Activated CD4-positive, alpha-beta T cell treated with anti-CD3 and anti-CD28 coated beads, Interleukin-2, amount 50 U/mL, for 16 hours (primary cell): ENCODE results near the gene C18orf63.
A peak's percentile ranks its signal among the peaks of the same experiment; 100 is the strongest.

ENCODE experiments used
- DNase-seq: peaks from one replicate; pipeline ENCODE4 v3.0.0-alpha.2; 2020

The C18orf63 gene

DNA sequence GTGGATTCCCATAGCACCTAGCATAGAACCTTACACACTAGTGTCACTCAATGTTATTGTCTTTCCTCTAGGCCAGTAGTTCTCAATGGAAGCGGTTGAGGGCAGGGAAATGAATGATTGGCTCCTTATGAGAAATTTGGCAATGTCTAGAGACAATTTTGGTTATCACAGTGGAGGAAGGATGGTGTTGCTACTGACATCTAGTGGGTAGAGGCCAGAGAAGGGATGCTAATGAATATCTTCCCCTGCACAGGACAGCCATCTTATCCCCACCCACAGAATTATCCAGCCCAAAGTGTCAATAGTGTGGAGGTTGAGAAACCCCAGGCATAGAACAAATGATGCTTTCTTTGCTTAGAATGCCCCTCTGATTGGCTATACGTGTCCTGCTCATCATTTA lies 15.8 kb downstream of the C18orf63 start:
- no peak for DNase-seq

DNA sequence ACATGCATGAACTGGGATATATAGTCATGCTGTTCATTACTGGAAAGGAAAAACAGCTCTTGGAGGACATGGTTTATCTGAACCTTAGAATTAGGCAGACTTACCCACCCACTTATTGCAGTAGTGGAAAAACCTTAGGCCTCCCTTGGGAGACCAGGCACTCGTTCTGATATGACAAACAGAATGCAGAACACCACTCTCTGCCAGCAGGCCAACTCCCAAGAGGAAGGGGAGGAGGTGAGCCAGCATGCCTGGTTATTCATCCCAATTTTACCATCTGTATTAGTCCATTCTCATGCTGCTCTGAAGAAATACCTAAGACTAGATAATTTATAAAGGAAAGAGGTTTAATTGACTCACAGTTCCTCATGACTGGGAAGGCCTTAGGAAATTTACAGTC lies 17.5 kb downstream of the C18orf63 start:
- DNase-seq, result no peak

- no peak for DNase-seq
Observed at GRCh38 chr18:74334242-74334893, 18.7 kb downstream of the C18orf63 start.

GRCh38 chr18:74336656-74337055 lies 21.0 kb downstream of the C18orf63 start:
- DNase-seq, result no peak

DNA sequence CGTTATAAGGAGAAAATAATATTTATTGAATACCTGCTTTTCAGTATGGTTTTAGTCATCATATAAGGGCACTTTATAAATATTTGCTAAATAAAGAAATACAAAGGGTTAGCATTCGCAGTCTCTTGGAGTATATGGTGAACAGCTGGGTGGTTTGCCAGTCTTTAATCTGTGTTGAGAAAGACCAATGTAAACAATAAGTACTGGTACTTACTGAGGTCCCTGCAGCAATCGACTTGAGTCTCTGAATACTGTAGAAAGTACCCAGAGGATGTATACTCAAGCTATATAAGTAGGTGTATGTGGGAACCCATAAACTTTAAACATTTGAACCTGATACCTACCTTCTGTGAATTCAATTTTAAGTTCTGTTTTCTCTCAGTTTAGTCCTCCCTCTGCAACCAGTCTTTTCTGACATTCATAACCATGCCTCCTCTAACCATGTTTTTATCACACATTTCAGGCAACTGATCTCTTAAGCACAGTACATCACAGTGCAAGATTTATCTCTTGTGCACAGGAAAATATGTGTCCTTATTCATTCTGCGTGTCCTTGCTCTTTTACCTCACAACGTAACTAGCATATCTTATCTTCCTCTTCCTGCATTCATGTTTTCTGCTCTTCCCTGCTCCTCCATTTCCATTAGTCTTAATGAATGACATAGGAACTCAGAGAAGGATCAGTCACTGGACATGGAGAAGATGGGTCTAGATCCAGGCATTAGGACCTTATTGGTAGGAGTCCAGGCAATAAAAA lies 21.7 kb downstream of the C18orf63 start:
- no peak for DNase-seq

- DNase-seq, result no peak
Observed at GRCh38 chr18:74337912-74338309, 22.3 kb downstream of the C18orf63 start.

DNA sequence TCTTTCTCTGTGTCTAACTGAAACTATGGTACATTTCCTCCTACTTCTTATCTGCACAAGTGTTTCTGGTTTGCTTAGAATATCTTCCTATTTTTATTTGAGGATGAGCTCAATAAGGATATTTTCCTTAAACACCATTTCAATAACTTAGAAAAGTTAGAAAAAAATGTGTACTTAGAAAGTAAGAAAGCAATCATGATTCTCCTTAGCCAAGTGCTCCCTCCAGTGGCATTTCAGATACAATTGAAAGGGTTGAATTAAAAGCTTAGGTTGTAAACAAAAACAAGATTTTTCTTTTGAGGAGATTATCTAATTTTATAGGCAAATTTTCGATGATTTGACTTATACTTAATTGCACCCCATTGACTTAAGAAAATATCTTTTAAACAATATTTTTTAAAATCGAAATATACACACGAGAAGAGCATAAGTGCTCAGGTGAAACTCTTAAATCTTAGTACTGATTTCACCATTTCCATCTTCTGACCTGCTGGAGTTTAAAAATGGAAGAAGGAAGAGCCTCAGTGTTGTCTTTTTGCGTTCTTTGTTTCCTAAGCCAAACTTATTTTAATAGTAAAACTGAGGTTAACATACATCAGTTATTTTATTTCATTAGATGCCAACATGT lies 26.9 kb downstream of the C18orf63 start:
- peak; percentile 36 for DNase-seq

DNA sequence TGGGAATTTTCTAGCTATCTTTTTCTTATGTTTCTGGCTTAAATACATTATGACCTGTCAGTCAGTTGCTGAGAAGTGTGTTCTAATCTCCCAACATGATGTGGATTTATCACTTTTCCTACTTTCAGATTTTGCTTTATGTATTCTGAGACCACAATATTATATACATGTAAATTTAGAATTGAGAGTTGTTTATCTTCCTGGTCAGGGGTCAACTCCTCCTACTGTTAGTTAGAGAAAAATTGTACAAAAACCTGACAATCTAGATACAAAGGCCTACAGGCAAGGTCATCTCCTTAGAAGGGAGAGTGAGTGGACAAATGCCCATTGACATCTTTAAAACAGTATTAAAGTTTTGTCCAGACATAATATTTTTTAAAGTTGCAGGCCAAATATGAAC lies 30.6 kb downstream of the C18orf63 start:
- no peak for DNase-seq

- no peak for DNase-seq
Observed at GRCh38 chr18:74348581-74348980, 32.9 kb downstream of the C18orf63 start.

DNA sequence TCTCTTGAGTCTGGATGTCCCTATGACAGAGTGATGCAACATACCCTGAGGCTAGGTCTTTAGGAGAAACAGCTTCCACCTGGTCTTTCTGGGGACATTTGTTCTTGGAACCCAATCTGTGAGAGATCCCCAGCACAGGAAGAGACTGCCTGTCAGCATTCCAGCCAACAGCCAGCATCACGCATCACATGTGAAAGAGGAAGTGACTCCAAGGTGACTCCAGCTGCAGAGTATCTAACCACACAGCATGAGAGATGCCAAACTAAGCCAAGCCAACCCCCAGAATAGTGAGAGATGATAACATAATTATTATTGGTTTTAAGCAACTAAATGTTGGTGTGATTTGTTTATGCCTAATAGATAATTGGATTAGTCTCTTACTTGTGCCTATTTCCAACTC lies 35.7 kb downstream of the C18orf63 start:
- DNase-seq, result no peak

- DNase-seq, result peak; percentile 46
Observed at GRCh38 chr18:74353169-74353775, 37.6 kb downstream of the C18orf63 start.

- no peak for DNase-seq
Observed at GRCh38 chr18:74356959-74357358, 41.3 kb downstream of the C18orf63 start.

DNA sequence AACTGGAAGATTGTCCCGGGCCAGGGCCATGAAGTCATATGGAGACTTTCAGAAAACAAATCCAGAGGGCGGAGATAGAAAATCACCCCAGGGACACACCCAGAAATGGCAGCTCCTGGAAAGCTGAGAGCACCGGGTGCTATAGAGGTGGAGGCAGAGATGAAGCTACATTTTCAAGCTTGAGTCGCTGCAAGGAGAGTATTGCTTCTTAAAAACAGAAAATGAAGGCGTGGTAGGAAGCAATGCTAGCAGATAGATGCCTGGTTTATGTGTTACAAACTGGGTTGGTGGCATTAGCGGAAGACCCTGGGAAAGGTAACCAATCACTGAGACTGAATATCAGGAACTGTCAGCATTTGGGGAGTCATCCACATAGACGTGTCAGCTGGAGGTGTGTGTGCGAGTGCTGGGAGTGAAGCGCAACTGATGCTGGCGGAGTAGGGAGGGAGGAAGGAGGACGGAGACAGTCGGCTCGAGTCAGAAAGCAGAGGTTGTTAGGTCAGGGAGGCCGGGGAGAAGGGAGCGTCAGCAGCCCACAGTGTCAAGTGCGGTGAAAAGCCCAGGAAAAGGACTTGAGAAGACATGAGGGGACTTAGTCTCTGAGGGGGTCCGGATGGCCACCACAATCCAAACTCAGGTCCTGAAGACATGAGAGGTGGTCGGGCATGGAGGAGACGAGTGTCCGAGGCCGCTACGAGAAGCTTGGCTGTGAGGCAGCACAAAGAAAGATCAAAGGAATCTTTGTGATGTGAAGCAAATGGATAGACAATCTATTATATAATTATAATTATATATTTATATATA lies 45.4 kb downstream of the C18orf63 start:
- no peak for DNase-seq

DNA sequence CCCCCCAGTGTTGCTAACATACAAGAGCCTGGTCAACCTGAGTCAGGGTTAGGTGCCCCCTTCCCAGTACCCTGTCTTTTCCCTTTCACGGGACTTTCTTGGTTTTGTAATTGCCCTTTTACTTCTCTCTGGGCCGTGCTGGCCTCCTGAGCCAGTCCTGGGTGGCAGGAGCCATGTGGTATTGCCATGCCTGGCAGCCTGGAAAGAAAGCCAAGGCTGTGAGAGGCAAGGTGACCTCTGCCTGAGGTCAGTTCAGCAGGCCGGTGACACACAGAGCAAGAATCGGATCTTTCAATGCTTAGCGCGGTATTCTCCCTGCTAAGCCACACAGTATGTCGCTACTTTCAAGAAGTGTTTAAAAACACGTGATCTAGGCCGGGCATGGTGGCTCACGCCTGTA lies 52.3 kb downstream of the C18orf63 start:
- no peak for DNase-seq

DNA sequence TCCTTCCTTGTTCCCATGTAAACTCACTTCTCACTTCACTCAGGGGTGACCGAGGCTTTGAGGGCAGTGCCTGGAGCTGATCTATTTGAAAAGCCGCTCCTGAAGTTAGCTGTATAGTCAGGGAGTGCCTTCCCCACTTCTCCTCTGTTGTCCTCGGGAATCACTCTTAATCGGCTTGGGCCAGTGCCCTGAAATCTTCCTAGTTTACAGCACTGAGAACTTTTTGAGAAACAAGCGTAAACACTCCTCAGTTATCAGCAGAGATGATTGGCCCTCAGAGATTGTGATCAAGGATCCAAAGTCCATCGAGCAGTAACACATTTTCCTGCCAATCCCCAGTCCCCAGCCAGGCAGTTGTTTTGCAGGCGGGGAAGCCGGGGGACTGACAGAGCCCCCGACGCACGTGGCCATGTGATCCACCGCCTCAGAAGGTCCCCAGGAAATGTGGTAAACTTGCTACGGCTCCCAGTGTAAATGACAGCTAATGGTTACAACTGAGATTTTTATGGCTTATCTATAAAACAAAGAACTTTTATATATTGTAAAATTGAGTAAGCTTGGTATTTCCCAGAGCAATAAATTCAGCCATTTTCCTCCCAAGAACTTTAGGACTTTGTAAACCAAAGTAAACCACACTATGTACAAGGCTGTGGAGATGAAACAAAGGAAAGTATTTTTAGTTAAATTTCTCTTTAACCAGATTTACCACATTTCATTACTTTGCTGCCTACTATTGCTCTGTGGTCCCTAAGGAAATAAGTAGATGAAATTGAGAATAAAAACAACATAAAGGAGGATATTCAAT lies 53.5 kb downstream of the C18orf63 start:
- DNase-seq, result no peak

GRCh38 chr18:74370115-74370514 lies 54.5 kb downstream of the C18orf63 start:
- no peak for DNase-seq

DNA sequence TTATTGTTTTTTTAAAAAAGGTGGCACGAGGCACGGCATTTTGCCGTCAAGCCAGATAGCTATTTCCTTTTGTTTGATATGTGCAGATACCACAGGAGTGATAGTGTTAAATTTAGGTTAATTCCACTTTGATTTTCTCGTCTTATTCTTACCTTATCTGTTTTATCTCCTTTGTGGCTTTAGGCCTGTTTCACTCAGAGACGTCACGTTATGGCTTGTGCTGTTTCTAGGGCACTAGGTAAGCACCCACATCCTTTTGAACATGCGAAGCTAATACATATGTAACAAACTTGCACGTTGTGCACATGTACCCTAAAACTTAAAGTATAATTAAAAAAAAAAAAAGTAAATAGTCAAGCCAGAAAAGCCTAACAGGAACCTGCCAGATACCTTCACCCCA lies 57.8 kb downstream of the C18orf63 start:
- DNase-seq, result peak; percentile 52

DNA sequence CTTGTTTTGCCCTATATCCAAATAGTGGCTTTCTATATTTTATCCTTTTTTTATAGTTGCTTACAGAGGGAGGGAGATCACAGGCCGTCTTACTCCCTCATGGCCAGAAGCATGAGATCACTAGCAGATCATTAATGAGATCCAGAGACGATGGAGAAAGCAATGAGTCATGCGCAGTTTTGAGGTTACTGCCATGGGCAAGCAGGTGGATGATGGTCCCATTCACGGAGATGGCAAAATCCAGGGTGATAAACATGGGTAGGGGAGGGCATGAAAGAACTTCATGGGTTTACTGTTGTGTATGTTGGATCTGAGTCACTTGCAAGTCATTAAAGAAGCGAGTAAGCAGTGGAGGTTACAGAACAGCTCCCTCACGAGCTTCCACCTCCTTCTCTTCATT lies 60.4 kb downstream of the C18orf63 start:
- no peak for DNase-seq

DNA sequence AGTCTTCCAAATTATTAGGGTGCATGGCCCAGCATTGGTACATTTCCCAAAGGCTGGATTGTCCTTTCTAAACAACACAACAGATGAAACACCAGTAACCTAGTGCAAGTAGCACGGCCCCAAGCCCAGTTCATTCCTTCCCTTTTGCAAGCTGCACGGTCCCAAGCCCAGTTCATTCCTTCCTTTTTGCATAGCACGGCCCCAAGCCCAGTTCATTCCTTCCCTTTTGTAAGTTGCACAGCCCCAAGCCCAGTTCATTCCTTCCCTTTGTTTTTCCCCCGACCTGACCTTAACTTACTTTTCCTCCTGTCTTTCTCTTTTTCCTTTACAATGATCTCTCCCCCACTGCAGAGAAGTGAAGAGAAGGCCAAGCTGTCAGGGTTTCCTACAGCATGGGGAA lies 60.9 kb downstream of the C18orf63 start:
- no peak for DNase-seq

- no peak for DNase-seq
Observed at GRCh38 chr18:74377776-74378175, 62.1 kb downstream of the C18orf63 start.

DNA sequence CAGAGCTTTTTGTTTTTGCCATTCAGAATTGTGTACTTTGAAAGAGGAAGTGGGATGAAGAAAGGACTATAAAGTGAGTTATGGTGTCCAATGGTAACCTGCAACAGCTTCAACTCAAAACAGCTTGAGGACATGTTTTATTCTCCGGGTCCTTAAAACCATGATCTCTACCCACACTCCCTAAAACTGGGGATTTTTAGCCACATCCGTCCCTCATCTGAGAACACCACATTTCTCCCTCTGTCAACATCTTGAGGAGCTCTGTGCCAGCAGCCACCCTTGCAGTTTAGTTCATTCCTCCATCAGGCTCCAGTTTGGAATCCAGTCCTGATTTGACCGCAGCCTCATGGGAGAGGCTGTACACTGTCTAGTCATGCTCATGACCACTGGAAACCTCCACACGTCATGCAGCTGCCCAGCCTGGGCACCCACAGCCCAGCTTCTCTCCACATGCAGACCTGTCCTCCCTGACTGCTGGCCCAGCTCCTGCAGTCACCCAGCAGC lies 62.6 kb downstream of the C18orf63 start:
- DNase-seq, result no peak

DNA sequence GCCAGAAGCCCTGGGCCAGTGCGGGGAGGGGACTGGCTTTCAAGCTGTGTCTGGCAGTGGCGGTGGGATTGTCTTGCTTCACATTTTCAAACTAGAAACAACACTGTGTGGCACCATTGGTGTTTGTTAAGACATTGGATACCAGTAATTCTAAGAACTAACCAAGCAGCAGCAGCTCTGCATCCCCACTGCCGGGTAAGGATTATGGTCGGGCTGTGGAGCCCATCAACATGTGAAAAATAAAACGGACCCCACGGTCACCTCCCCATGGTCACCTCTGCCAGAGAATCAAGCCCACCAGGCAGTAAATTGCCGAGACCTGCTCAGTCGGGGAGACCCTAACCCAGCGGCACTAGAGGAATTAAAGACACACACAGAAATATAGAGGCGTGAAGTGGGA lies 65.3 kb downstream of the C18orf63 start:
- no peak for DNase-seq
